Stomach (tissue), 4 donors: Measurements from ENCODE around the gene ARFGAP3.

Experiments
- CTCF ChIP-seq, 7 experiments: fragments of 450-650 bp in 4 of 7; fragments of 200-600 bp in 3 of 7; sonication (generic) in 3 of 7; IDR thresholded peaks; one replicate each; pipeline ENCODE4 v1.5.1; 2016 to 2019; ENCODE audit warnings: antibody characterized with exemption in 7 of 7, control low read depth in 2 of 7, mild to moderate bottlenecking in 1 of 7
- POLR2A ChIP-seq, 4 donors: fragments of 450-650 bp; IDR thresholded peaks; one replicate each; pipeline ENCODE4 v1.6.1; 2016; ENCODE audit warnings: antibody characterized with exemption in 4 of 4, control low read depth in 2 of 4, mild to moderate bottlenecking in 1 of 4, moderate library complexity in 1 of 4

- TF ChIP-seq CTCF (IDR thresholded peaks at IDR 0.05): no peak
- no peak for TF ChIP-seq POLR2A (IDR thresholded peaks at IDR 0.05)
Measured at GRCh38 chr22:42848941-42849550, 8.0 kb downstream of the ARFGAP3 start.
